DLD1 (cell line): ENCODE measurements around the gene ZNF134.

Experiments
- in situ Hi-C: cut with HindIII; loops from 2 replicates; pipeline ENCODE4 v1.10.0; 2017; ENCODE audit warnings: low sequenced_read_pairs

ZNF134 gene

DNA sequence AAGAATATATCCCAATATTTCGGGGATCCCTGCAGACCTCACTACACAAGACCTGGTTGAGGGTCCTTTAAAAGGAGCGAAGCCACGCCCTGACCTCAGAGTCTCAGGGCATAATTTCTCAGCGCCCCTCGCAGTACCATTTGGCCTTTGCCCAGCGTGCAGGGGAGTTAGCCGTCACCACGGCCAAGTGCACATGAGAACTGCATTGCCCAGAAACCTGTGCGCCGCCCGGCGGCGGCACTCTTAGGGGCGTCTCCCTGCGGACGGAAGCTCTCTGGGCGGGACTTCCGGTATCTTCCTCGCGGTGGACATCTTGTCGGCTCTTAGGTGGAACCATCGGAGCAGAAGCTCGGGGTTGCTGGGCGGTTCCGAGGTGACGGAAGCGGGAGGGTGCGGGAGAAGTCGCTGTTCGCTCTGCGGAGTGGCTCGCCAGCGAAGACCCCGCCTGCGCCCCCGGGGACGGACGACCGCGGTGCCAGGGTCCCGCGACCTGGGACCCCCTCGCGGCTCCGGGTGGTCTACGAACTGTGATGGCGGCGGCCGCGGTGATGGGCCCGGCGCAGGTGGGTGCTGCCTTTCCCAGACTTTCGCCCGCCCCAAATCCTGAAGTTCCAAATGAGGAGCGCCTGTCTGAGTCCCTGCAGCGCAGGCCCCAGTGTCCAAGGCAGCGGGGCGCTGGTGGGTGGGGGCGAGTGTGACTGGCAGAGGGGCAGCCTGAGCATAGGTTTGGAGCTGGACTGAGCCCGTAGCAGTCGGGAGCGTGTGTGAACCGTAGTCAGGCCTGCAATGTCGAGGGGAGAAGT is at the start of gene ZNF134:
TSS of gene ZNF134 (plus strand) at position 302 of the 803 bp plus-strand sequence. CDS start 5,227 bp downstream, outside the sequence.
- in situ Hi-C loops: no loop called here

GRCh38 chr19:57566396-57567265 is 47.4 kb upstream of the ZNF134 start:
- in situ Hi-C loops: no loop called here

DNA sequence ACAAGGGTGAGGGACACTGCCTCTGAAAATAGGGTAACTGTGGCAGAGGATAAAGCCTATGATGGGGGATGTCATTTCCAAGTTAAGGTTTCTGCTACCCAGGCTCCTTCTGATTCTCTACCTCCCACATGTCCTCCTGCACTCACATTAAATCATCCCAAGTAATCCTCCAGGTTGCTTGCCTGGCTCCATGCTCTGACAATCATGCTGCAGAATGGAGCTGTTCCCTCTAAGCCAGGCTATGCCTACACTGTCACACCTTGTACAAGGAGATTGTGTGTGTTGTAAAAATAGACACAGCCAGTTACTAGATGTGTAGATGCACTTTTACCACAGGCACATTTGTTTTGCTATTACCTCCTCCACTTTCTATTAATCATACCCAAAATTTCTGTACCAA is 43.3 kb upstream of the ZNF134 start:
- in situ Hi-C loops: no loop called here

DNA sequence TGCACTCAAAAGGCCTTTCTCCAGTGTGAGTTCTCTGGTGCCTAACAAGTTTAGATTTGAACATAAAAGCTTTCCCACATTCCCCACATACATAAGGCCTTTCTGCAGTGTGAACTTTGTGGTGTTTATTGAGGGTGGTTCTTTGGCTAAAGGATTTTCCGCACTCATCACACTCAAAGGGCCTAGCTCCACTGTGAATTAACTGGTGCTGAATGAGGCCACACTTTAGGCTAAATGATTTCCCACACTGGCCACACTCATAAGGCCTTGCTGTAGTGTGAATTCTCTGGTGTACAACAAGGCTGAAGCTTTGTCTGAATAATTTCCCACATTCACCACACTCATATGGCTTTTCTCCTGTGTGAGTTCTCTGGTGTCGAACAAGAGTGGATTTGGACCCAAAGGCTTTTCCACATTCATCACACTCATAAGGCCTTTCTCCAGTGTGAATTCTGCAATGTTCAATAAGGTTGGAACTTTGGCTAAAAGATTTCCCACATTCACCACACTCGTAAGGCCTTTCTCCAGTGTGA is 41.6 kb upstream of the ZNF134 start:
- in situ Hi-C loops: no loop called here

GRCh38 chr19:57576661-57577060 is 37.4 kb upstream of the ZNF134 start:
- in situ Hi-C loops: no loop called here

DNA sequence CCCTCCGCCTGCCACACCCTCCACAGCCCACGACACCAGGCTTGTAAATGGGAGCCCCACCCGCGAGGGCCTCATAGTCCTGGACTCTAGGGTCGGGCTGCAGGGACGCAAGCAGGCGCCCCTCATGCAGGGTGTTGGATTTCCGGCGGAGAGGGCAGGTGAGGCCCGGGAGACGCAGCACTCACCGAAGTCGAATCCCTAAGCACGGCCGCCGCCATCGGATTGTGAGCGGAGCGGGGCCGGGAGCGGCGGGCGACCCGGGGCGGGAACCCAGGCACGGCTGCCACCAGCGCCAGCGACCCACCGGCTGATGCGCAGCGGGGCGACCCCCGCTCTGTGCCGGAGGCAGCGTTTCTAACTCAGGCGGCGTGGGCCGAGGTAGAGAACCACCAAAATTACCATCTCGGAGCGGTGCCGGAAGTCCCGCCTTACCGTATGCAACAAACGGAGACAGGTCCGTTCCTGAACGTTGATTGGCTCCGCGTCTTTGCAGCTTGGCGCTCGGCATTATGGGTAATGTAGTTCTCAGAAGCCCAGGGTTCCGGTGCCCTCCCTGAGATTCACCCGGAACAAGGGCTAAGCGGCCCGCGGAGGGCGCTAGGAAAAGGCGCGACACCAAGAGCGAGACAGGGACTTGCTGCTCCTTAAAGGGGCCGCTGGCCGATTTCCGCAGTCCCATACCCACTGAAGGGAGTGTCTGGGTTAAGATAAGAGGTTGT is 35.4 kb upstream of the ZNF134 start, which contains the start of gene ZNF416:
TSS of gene ZNF416 (minus strand) at position 425 of the 719 bp plus-strand sequence. CDS start at position 218, 207 bp downstream.
- in situ Hi-C loops: no loop called here

- in situ Hi-C loops: no loop called here
Observed at GRCh38 chr19:57583104-57583520, 30.9 kb upstream of the ZNF134 start.

DNA sequence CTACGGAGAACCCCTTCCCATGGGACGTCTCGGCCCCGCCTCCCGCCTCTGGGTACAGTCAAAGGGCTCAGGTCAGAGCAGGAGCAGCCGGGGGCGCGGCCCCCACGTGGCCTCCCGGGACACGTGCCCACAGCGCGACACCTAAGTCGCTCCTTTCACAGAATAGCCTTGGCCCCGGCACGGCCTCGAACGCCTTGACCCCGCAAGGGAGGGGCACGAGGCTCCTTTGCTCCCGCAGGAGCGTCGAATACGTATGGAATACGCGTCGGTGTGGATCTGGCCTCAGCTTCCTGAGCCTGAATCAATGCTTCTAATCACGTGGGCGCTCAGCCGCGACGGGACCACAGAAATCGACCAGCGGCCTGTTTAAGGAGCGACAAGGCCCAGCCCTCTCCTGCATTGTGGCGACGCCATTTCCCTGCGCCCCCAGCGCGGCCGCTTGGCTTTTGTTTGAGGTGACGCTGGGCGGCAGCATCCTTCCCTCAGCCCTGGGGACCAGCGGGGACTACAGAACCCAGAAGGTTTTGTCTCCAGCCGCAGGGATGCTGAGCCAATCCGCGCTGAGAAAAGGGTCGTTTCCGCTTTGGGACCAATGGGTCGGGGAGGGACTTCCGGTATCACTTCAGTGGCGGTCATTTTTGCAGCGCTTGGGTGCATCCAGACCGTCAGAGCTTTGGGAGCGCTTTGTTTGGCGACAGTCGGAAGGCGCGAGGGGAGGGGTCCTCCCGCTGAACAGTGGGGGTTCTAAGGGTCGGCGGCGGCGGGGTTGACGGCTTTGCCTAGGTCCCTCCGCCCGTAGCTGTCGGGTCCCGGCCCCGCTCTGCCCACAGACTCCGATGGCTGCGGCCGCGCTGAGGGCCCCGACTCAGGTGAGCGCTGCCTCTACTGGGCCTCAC is 30.3 kb upstream of the ZNF134 start, which contains the start of gene ZIK1:
TSS of gene ZIK1 (plus strand) at position 625 of the 896 bp plus-strand sequence. CDS start at position 837, 212 bp downstream.
- in situ Hi-C loops: no loop called here

GRCh38 chr19:57587529-57587928 is 26.5 kb upstream of the ZNF134 start:
- in situ Hi-C loops: no loop called here

DNA sequence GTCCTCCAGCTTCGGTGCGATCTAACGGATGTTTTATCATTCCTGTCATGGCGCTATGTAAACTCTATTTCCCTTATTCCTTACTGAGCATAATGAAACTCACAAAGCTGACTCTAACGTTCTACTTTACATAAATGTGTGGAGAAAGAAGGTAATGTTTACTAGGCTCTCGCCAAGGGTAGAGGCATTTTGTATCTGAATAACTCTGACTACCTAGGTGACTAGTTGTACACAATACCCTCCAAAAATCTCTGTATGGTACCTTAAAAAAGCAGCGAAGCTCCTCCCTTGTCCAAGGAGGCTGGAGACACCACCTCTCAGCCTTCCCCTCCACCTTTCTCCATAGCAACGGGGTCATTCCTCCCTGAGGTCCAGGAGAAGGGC is 14.7 kb upstream of the ZNF134 start:
- in situ Hi-C loops: no loop called here

DNA sequence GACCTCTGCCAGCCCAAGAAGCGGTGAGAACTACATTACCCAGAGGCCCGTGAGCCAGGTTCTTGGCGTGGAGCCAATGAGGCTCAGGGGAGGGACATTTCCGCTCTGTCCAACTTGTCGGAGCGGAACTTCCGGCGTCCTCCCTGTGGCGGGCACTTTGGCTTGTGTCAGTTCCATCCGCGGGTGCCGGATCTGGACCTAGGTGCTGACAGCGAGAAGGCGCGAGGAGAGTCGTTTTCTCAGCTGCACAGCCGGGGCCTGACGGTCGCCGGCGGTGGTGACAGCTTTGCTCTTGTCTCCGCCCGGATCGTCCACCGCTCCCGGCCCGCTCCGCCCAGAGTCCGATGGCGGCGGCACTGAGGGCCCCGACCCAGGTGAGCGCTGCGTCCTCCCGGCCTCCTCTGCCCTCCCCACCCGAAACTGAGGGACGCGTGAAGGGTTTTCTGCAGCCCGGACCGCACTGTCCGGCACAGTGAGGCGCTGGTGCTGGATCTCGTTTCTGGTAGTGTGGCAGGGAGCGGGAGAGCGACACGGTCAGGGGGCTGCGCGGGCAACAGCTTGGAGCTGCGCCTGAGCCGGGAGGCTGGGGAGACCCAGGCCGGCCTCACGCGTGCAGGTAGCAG is 14.2 kb upstream of the ZNF134 start, which contains the start of gene ZNF530:
TSS of gene ZNF530 (plus strand) at position 125 of the 623 bp plus-strand sequence. CDS start 4,461 bp downstream, outside the sequence.
- in situ Hi-C loops: no loop called here

DNA sequence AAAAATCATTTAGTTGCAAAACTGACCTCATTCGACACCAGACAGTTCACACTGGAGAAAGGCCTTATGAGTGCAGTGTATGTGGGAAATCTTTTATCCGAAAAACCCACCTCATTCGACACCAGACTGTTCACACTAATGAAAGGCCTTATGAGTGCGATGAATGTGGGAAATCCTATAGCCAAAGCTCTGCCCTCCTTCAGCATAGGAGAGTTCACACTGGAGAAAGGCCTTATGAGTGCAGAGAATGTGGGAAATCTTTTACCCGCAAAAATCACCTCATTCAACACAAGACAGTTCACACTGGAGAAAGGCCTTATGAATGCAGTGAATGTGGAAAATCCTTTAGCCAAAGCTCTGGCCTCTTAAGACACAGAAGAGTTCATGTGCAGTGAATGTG is 7.1 kb upstream of the ZNF134 start:
- in situ Hi-C loops: no loop called here

GRCh38 chr19:57611113-57611512 is 2.9 kb upstream of the ZNF134 start:
- in situ Hi-C loops: no loop called here

DNA sequence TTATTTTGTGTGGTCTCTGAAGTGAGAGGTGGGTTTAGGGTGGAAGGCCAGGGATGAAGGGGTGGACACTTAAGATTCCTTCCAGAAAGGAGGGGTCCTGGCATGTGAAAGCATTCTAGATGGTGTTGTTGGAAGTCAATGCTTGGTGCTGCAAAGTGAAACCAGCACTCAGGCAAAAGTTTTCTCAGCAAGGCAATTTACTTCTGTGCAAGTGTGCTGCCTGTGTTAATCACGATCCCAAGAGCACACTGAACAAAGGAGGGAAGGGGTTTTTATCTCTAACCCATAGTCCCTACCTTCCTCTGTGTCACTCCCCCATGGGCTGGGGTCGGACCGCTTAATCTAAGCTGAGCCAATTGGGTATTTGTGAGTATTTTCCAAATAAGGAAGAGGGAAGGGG is 1.3 kb downstream of the ZNF134 start:
- in situ Hi-C loops: no loop called here

DNA sequence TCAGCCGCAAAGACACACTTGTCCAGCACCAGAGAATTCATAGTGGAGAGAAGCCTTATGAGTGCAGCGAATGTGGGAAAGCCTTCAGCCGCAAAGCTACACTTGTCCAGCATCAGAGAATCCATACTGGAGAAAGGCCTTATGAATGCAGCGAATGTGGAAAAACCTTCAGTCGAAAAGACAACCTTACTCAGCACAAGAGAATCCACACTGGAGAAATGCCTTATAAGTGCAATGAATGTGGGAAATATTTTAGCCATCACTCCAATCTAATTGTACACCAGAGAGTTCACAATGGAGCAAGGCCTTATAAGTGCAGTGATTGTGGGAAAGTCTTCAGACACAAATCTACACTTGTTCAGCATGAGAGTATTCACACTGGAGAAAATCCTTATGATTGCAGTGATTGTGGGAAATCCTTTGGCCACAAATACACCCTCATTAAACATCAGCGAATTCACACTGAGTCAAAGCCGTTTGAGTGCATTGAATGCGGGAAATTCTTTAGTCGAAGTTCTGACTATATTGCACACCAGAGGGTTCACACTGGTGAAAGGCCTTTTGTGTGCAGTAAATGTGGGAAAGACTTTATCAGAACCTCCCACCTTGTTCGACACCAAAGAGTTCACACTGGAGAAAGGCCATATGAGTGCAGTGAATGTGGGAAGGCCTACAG is 6.8 kb downstream of the ZNF134 start:
- in situ Hi-C loops: no loop called here

GRCh38 chr19:57623091-57623490 is 9.0 kb downstream of the ZNF134 start:
- in situ Hi-C loops: no loop called here

DNA sequence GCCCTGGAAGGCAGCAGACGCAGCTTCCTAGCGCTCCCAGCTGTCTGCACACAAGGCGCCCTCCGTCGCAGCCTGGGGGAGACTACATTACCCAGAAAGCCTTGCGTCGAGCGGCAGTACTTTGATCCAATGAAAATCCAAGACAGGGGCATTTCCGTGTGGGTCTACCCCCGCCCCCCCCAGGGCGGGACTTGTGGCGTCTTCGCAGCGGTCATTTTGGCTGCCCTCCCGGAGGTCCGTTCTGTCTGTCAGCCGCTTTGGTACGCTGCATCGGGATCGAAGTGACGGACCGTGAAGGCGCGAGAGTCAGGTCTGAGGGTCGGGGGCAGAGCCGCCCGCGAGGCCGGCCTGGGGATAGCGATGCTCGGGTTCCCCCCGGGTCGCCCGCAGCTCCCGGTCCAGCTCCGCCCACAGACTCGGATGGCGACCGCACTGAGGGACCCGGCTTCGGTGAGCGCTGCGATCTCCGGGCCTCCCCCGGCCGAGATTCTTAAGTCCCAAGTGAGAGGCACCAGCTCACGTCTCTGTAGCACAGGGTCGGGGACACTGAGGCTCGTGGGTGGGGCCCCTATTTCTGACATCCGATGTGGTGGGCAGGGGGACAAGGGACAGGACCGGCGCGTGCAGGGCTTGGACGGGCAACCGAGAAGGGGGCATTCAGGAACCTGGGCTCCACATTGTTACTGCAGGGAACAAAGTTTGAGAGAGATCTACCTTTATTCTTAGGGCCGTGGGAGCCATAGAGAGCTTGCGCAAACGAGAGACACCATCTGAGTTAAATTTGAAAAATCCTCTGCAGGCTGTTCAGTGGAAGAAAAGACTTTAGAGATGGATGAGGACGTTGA is 19.2 kb downstream of the ZNF134 start, which contains the start of gene ZNF211:
TSS of gene ZNF211 (plus strand) at position 182 of the 845 bp plus-strand sequence. CDS start at position 361, 179 bp downstream.
- in situ Hi-C loops: no loop called here

- in situ Hi-C loops: no loop called here
Observed at GRCh38 chr19:57633832-57634131, 19.7 kb downstream of the ZNF134 start.
